Small intestine (tissue), 7 donors: ENCODE data around the gene SERGEF. TPM values are rescaled to one million over a fixed set of nuclear protein-coding genes. Genes with fewer than 3 reads are reported as not detected.
A peak's percentile ranks its signal among the peaks of the same experiment; 100 is the strongest.
"Not testable (repeated sequence)": the region's sequence is repeated elsewhere in the genome, so short reads cannot be mapped to it uniquely, and the experiment has no call there.

Experiments
- DNase-seq, 2 donors: peaks; one replicate each; pipeline versions ENCODE4 v3.0.0 to v3.0.0-alpha.2; 2013
- FAIRE-seq: peaks from 2 replicates; lab custom pipeline; 2012; peaks lifted over from hg19 to GRCh38; lab: Jason Lieb, UNC
- H3K27ac ChIP-seq, 3 donors: one replicate each; pipeline ENCODE4 v1.5.1; 2013; ENCODE audit warnings: low read length in 2 of 3, mild to moderate bottlenecking in 2 of 3, control low read depth in 1 of 3, inconsistent platforms in 1 of 3, low read depth in 1 of 3, moderate library complexity in 1 of 3
- H3K27me3 ChIP-seq, 3 donors: one replicate each; pipeline ENCODE4 v1.6.1; 2013; ENCODE audit warnings: low read length in 3 of 3, inconsistent platforms in 1 of 3; ENCODE audit not compliant: control insufficient read depth in 3 of 3, insufficient read depth in 3 of 3
- H3K36me3 ChIP-seq, 3 donors: one replicate each; pipeline ENCODE4 v1.6.1; 2013; ENCODE audit warnings: low read length in 3 of 3, inconsistent platforms in 1 of 3, low read depth in 1 of 3, mild to moderate bottlenecking in 1 of 3, moderate library complexity in 1 of 3; ENCODE audit not compliant: control insufficient read depth in 3 of 3, insufficient read depth in 2 of 3
- H3K4me1 ChIP-seq, 3 donors: one replicate each; pipeline ENCODE4 v1.6.1; 2013; ENCODE audit warnings: low read length in 2 of 3, inconsistent platforms in 1 of 3, low read depth in 1 of 3, mild to moderate bottlenecking in 1 of 3, moderate library complexity in 1 of 3; ENCODE audit not compliant: control insufficient read depth in 3 of 3, insufficient read depth in 2 of 3
- H3K4me3 ChIP-seq, 3 donors: one replicate each; pipeline ENCODE4 v1.5.1; 2013; ENCODE audit warnings: low read length in 3 of 3, control low read depth in 1 of 3, inconsistent platforms in 1 of 3, low read depth in 1 of 3, mild to moderate bottlenecking in 1 of 3, moderate library complexity in 1 of 3
- H3K9me3 ChIP-seq, 2 donors: one replicate each; pipeline ENCODE4 v1.6.1; 2013; ENCODE audit warnings: low read depth in 1 of 2, low read length in 1 of 2; ENCODE audit not compliant: control insufficient read depth in 2 of 2, insufficient read depth in 1 of 2
- WGBS, 3 donors: extraction: QIAGEN DNeasy Blood & Tissue Kit; methylation state at CpG; one replicate each; pipeline ENCODE4 v1.1.7; 2013; 5-methylcytosine and 5-hydroxymethylcytosine counted together
- polyA plus RNA-seq, 4 donors: library from polyadenylated mRNA; stranded (reverse) in 3 of 4; unstranded in 1 of 4; fragments of 200-250 nt in 3 of 4; fragments of 120-200 nt in 1 of 4; gene quantifications; one replicate each; pipeline versions ENCODE4 v1.2.1 to v1.2.3, GENCODE V29; 2013
- donor health status: healthy with polysubstance abuse.
- donor health status: control.
- donor health status: control.
- donor health status: Bipolar disorder and iron deficiency.
- donor health status: healthy.

The SERGEF gene
- polyA plus RNA-seq, 4 donors = 19.2 to 31.1 (median 27.0) TPM

GRCh38 chr11:17873586-17873985 is 139.3 kb downstream of the SERGEF start:
- Histone ChIP-seq H3K36me3 (peaks cover 0 to 5% (median 3%) of the 10 kb centered on the region in 3 donors), H3K9me3 (peaks cover 0 to 2% of the 10 kb centered on the region in 2 donors), H3K27ac (no peak overlapping the region), H3K4me1 (no peaks in the 10 kb centered on the region), H3K4me3 (no peak overlapping the region), H3K27me3 (no peaks in the 10 kb centered on the region)
- no peak for FAIRE-seq
- DNase-seq = no peak
- 77 to 97% (median 88%) methylated on average over 2 of the region's 2 CpGs for WGBS, 3 donors

- not testable (repeated sequence) for H3K27me3 ChIP-seq, H3K4me1 ChIP-seq, FAIRE-seq, H3K9me3 ChIP-seq, H3K27ac ChIP-seq, H3K36me3 ChIP-seq, H3K4me3 ChIP-seq, DNase-seq
- 96 to 98% (median 96%) methylated on average over 3 of the region's 3 CpGs for WGBS, 3 donors
Observed at GRCh38 chr11:17868398-17868797, 144.4 kb downstream of the SERGEF start.

- peaks cover 0 to 2% of the 10 kb centered on the region in 2 donors for H3K9me3 ChIP-seq
- no peaks in the 10 kb centered on the region for H3K27me3 ChIP-seq
- FAIRE-seq = no peak
- H3K27ac ChIP-seq = no peak overlapping the region
- 84 to 100% (median 90%) methylated on average over 3 of the region's 3 CpGs for WGBS, 3 donors
- H3K36me3 ChIP-seq = peaks cover 0 to 1% (median 0%) of the 10 kb centered on the region in 3 donors
- no peak overlapping the region for H3K4me3 ChIP-seq
- DNase-seq = no peak
- no peaks in the 10 kb centered on the region for H3K4me1 ChIP-seq
Observed at GRCh38 chr11:17867341-17867740, 145.5 kb downstream of the SERGEF start.

- no peaks in the 10 kb centered on the region for H3K4me1 ChIP-seq
- FAIRE-seq = no peak
- H3K9me3 ChIP-seq = peaks cover 0 to 2% of the 10 kb centered on the region in 2 donors
- H3K27ac ChIP-seq = no peak overlapping the region
- H3K36me3 ChIP-seq = peaks cover 0 to 1% (median 0%) of the 10 kb centered on the region in 3 donors
- DNase-seq = peak in 1 of 2 donors; percentile 2
- WGBS, 3 donors = 71 to 85% (median 75%) methylated on average over 3 of the region's 3 CpGs
- H3K27me3 ChIP-seq = no peaks in the 10 kb centered on the region
- H3K4me3 ChIP-seq = no peak overlapping the region
Observed at GRCh38 chr11:17865765-17866428, 146.9 kb downstream of the SERGEF start.

- H3K27ac ChIP-seq = no peak overlapping the region
- H3K4me1 ChIP-seq = no peaks in the 10 kb centered on the region
- no peak overlapping the region for H3K4me3 ChIP-seq
- no peaks in the 10 kb centered on the region for H3K27me3 ChIP-seq
- FAIRE-seq = no peak
- peak; percentile 31 to 42 for DNase-seq
- WGBS, 3 donors = 31 to 43% (median 36%) methylated on average over 3 of the region's 3 CpGs
- peaks cover 0 to 1% (median 0%) of the 10 kb centered on the region in 3 donors for H3K36me3 ChIP-seq
- peaks cover 0 to 5% of the 10 kb centered on the region in 2 donors for H3K9me3 ChIP-seq
Observed at GRCh38 chr11:17864478-17864941, 148.3 kb downstream of the SERGEF start.

- Histone ChIP-seq H3K27ac (no peak overlapping the region), H3K9me3 (peaks cover 0 to 7% of the 10 kb centered on the region in 2 donors), H3K36me3 (no peaks in the 10 kb centered on the region), H3K27me3 (no peaks in the 10 kb centered on the region), H3K4me3 (no peak overlapping the region), H3K4me1 (no peaks in the 10 kb centered on the region)
- FAIRE-seq (no peak), DNase-seq (no peak)
- 97% methylated on average over 5 of the region's 5 CpGs for WGBS, 3 donors
Observed at GRCh38 chr11:17861036-17861755, 151.7 kb downstream of the SERGEF start.

GRCh38 chr11:17859552-17859951 is 153.3 kb downstream of the SERGEF start:
- Histone ChIP-seq H3K27ac (no peak overlapping the region), H3K4me1 (no peaks in the 10 kb centered on the region), H3K27me3 (no peaks in the 10 kb centered on the region), H3K4me3 (no peak overlapping the region), H3K36me3 (no peaks in the 10 kb centered on the region), H3K9me3 (peaks cover 0 to 7% of the 10 kb centered on the region in 2 donors)
- DNase-seq (no peak), FAIRE-seq (no peak)
- WGBS, 3 donors = 95 to 97% (median 95%) methylated on average over 2 of the region's 2 CpGs

- H3K4me1 ChIP-seq = no peaks in the 10 kb centered on the region
- FAIRE-seq = no peak
Observed at GRCh38 chr11:17855531-17856290, 157.1 kb downstream of the SERGEF start.

More at GRCh38 chr11:17855531-17856290, 157.1 kb downstream of the SERGEF start:
- H3K9me3 ChIP-seq = peaks cover 0 to 7% of the 10 kb centered on the region in 2 donors
- whole genome bisulfite sequencing, 3 donors = 89 to 94% (median 89%) methylated on average over 4 of the region's 4 CpGs
- no peak overlapping the region for H3K27ac ChIP-seq
- no peaks in the 10 kb centered on the region for H3K36me3 ChIP-seq
- DNase-seq = no peak
- no peak overlapping the region for H3K4me3 ChIP-seq
- H3K27me3 ChIP-seq = no peaks in the 10 kb centered on the region
